D721Med (cell line): Measurements from ENCODE around the gene TMIGD1.

ENCODE experiments used
- DNase-seq: peaks from one replicate; pipeline ENCODE4 v3.0.0; 2011; ENCODE audit warnings: low spot score; ENCODE audit not compliant: insufficient read length
- FAIRE-seq: peaks from 2 replicates; lab custom pipeline; 2011; peaks lifted over from hg19 to GRCh38; lab: Jason Lieb, UNC
- TF ChIP-seq, protein P1 (sequence below): IDR thresholded peaks from 2 replicates; pipeline ENCODE4 v1.5.1; 2012; ENCODE audit warnings: mild to moderate bottlenecking, control low read depth; ENCODE audit not compliant: insufficient read depth; ENCODE audit errors: missing control alignments

Gene TMIGD1

DNA sequence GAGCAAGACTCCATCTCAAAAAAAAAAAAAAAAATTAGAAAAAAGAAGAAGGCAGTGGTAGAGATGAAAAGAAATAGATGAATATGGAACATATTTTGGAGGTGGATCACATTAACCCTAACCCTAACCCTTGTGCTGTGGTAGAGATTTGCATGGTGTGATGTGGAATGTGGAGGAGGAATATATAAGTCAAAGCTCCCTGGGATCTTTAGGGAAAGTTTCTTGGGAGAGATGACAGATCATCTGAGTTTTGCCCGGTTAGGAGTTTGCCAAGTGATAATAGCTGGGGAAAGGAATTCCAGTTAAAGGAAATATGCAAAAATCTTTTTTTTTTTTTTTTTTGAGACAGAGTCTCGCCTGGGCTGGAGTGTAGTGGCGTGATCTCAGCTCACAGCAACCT is 29.1 kb downstream of the TMIGD1 start:
- no peak for FAIRE-seq
- TF ChIP-seq, protein P1, sequence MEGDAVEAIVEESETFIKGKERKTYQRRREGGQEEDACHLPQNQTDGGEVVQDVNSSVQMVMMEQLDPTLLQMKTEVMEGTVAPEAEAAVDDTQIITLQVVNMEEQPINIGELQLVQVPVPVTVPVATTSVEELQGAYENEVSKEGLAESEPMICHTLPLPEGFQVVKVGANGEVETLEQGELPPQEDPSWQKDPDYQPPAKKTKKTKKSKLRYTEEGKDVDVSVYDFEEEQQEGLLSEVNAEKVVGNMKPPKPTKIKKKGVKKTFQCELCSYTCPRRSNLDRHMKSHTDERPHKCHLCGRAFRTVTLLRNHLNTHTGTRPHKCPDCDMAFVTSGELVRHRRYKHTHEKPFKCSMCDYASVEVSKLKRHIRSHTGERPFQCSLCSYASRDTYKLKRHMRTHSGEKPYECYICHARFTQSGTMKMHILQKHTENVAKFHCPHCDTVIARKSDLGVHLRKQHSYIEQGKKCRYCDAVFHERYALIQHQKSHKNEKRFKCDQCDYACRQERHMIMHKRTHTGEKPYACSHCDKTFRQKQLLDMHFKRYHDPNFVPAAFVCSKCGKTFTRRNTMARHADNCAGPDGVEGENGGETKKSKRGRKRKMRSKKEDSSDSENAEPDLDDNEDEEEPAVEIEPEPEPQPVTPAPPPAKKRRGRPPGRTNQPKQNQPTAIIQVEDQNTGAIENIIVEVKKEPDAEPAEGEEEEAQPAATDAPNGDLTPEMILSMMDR, result no peak
- DNase-seq, result no peak

DNA sequence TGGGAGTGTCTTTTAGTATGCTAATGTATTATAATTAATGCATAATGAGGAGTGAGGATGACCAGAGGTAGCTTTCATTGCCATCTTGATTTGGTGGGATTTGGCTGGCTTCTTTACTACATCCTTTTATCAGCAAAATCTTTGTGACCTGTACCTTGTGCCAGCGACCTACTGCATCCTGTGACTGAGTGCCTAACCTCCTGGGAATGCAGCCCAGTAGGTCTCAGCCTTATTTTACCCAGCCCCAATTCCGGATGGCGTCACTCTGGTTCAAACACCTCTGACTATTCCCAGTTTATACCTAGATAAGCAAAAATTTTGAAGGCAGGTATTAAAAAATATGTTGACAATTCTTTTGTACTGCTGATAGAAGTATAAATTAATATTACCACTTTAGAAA is 31.6 kb downstream of the TMIGD1 start:
- TF ChIP-seq, protein P1, result no peak
- DNase-seq (no peak), FAIRE-seq (no peak)

DNA sequence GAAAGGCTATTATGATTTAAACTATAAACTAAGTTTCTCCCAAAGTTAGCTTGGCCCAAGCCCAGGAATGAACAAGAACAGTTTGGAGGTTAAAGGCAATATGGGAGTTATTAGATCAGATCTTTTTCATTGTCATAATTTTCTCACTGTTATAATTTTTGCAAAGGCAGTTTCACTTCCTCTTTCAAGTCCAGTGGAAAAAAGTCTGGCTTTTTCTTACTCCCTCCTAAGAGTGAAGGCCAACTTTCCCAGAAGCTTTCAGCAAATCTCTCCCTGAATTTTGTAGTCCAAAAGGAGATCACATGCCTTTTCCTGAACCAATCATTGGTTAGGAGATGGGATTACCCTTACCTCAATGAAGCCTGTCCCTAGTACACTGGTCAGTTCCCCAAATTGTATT is 33.0 kb downstream of the TMIGD1 start:
- DNase-seq (no peak), FAIRE-seq (no peak)
- TF ChIP-seq, protein P1, result no peak

DNA sequence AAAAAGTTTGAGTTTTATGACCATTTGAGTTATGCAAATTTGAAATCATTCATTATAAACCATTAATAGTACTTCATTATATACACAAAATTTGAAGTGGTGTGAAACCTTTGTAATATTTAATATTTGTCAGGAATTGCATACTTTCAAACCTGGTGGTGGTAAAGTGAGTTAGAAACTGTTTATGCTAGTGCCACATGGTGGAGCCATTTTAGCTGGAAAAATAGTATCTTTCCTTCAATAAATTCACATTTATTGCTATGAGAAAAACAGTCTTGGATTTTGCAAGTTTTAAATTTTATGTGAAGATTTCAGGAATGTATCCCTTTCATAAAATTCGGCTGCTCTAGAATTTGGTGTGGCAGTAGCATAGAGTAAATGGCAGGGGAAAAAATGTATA is 34.9 kb downstream of the TMIGD1 start:
- FAIRE-seq (no peak), DNase-seq (no peak)
- TF ChIP-seq, protein P1, result peak; percentile 29

DNA sequence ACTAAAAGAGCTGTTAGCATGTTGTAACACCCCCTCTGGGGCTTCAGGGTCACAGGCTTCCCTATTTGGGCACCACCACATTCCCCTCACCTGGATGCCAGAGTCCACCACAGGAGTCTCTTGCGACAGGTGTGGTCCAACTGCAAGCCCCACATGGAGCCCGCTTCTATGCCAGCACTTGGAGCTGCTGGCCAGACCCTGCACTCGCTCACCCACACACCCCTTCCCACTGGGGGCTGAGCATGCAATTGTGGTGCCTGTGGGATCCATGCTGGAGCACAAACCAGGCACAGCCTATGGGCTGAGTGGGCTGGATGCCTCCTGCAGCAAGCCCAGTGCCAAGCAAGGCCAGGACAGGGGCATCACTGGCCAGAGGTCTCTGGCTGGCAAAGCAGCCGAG is 36.1 kb downstream of the TMIGD1 start:
- FAIRE-seq, result no peak
- TF ChIP-seq, protein P1, result no peak
- DNase-seq, result no peak

DNA sequence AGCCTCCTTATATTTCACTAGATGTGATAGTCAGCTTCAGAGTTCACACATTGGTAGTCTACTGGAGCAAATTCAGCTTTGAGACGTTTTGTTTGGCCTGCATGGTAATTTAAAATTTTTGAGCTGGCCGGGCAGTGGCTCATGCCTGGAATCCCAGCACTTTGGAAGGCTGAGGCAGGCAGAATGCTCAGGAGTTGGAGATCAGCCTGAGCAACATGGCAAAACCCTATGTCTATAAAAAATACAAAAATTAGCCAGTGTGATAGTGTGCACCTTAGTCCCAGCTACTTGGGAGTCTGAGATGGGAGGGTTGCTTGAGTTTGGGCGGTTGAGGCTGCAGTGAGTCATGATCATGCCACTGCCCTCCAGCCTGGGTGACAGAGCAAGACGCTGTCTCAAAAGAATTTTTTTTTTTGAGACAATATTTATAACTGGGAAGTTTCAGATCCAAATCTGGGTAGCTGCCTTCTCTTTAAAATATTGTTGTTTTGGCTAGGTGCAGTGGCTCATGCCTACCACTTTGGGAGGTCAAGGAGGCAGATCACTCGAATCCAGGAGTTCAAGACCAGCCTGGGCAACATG is 37.3 kb downstream of the TMIGD1 start:
- TF ChIP-seq, protein P1, result no peak
- no peak for DNase-seq
- no peak for FAIRE-seq

DNA sequence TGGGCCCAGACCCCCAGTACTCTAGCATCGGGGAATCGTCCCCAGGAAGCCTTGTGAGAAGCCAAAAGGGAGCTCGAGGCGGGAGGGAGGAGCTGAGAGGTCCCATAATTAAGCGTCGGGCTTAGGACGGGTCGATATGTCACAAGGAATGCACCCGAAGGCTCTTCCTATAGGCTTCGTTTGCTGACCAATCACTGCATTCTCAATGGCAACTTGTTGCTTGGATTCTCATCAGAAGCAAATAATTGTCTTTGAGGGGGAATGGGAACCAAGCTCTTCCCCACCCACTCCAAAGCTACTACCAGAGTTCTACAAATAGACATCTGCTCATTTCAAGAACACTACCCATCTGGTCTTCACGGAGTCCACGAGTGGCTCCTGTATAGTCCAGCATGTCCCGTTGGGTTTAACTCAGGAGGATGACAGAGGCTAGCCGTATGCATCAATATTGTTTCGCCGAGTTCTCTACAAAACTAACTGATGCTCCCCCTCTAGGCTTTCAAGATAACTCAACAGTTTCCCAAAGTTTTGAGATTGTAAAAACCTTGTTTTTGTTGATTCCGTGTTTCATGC is 41.5 kb downstream of the TMIGD1 start:
- FAIRE-seq, result peak; percentile 60

More for the DNA sequence above, 41.5 kb downstream of the TMIGD1 start:
- no peak for DNase-seq
- TF ChIP-seq, protein P1, result no peak
